Endodermal cell (in vitro differentiated cells): ENCODE data around the gene TLE4. TPM values are rescaled to one million over a fixed set of nuclear protein-coding genes. Genes with fewer than 3 reads are reported as not detected.

ENCODE experiments used
- DNase-seq: peaks from one replicate; pipeline ENCODE4 v3.0.0-alpha.2; 2017
- H3K27ac ChIP-seq: 2 replicates; pipeline ENCODE4 v1.5.1; 2013; ENCODE audit warnings: mild to moderate bottlenecking, low read depth, low read length, moderate library complexity
- H3K27me3 ChIP-seq: 2 replicates; pipeline ENCODE4 v1.6.1; 2013; ENCODE audit warnings: mild to moderate bottlenecking, low read length, moderate library complexity; ENCODE audit not compliant: insufficient read depth, control insufficient read depth, poor library complexity, severe bottlenecking
- H3K36me3 ChIP-seq: 2 replicates; pipeline ENCODE4 v1.7.0; 2013; ENCODE audit warnings: mild to moderate bottlenecking, low read length, moderate library complexity; ENCODE audit not compliant: control insufficient read depth, insufficient read depth
- H3K4me1 ChIP-seq: one replicate; pipeline ENCODE4 v1.7.0; 2013; ENCODE audit warnings: low read length; ENCODE audit not compliant: control insufficient read depth, insufficient read depth
- H3K4me3 ChIP-seq: 2 replicates; pipeline ENCODE4 v1.5.1; 2013; ENCODE audit warnings: mild to moderate bottlenecking, low read length, moderate library complexity
- H3K9ac ChIP-seq: 2 replicates; pipeline ENCODE4 v1.6.1; 2013; ENCODE audit warnings: mild to moderate bottlenecking, low read length, moderate library complexity; ENCODE audit not compliant: poor library complexity, severe bottlenecking; ENCODE audit errors: extremely low read depth
- H3K9me3 ChIP-seq: 2 replicates; pipeline ENCODE4 v1.6.1; 2013; ENCODE audit warnings: mild to moderate bottlenecking, low read length, moderate library complexity; ENCODE audit not compliant: control insufficient read depth
- H3K27ac Mint-ChIP-seq: 2 replicates; pipeline ENCODE4 v1.8.0; 2020; ENCODE audit warnings: mixed read lengths
- H3K27me3 Mint-ChIP-seq: 2 replicates; pipeline ENCODE4 v1.8.0; 2021; ENCODE audit warnings: mild to moderate bottlenecking, mixed read lengths; ENCODE audit not compliant: insufficient read depth
- H3K36me3 Mint-ChIP-seq: 2 replicates; pipeline ENCODE4 v1.8.0; 2020; ENCODE audit warnings: low read depth, mixed read lengths
- H3K4me1 Mint-ChIP-seq: 2 replicates; pipeline ENCODE4 v1.8.0; 2020; ENCODE audit warnings: mixed read lengths
- H3K4me3 Mint-ChIP-seq: 2 replicates; pipeline ENCODE4 v1.8.0; 2020; ENCODE audit warnings: mild to moderate bottlenecking, moderate library complexity, mixed read lengths
- H3K9me3 Mint-ChIP-seq: 2 replicates; pipeline ENCODE4 v1.8.0; 2020; ENCODE audit warnings: mild to moderate bottlenecking, mixed read lengths
- CTCF ChIP-seq: fragments of 200-600 bp; sonication (generic); conservative IDR thresholded peaks from 2 replicates; pipeline ENCODE4 v1.5.0; 2021; ENCODE audit warnings: antibody characterized with exemption, mild to moderate bottlenecking
- WGBS, 2 experiments: methylation state at CpG; one replicate each; pipeline versions ENCODE4 v1.1.5 to v1.1.7; 2013; ENCODE audit warnings: missing lambda C conversion rate in 2 of 2, mixed read lengths in 1 of 2; ENCODE audit not compliant: insufficient coverage in 1 of 2, insufficient read length in 1 of 2; 5-methylcytosine and 5-hydroxymethylcytosine counted together
- total RNA-seq, 2 donors: library from RNA; stranded (reverse); fragmentation: NEBNext Ultra II Directional in 1 of 2; extraction: Animal tissue kit (Norgen Biotek cat#: 25700) in 1 of 2; gene quantifications; 2 replicates in 1 of 2; 3 replicates in 1 of 2; pipeline ENCODE4 v1.2.1, GENCODE V29; 2021

TLE4 gene
- total RNA-seq, 2 donors from 2014 or later: 16.7 to 25.5 TPM

DNA sequence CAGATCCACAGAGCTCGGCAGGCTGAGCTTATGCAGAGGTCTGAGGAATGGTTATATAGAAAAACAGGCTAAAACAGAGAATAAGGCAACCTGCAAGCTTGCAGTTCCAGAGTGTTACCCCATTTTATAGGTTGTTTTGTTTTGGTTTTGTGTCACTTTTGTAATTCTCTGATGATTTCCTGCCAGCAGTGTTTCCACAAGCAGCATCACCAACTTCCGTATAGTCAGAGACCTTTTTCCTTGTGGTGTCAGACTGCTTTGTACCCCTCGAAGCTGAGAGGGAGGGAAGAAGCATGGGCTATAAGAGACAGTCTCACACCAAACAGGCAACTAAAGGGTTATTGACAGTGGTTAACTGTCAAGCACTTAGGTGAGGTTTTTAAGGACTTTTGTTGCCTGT, 61.8 kb downstream of the TLE4 start:
- Mint-ChIP-seq H3K36me3 (no peaks in the 10 kb centered on the region), H3K9me3 (no peaks in the 10 kb centered on the region), H3K4me1 (peaks cover 21% of the 10 kb centered on the region), H3K27me3 (no peaks in the 10 kb centered on the region), H3K27ac (no peak overlapping the region), H3K4me3 (no peak overlapping the region)
- no peak for TF ChIP-seq CTCF
- no peak overlapping the region for H3K27ac ChIP-seq
- H3K4me3 ChIP-seq: no peak overlapping the region
- H3K4me1 ChIP-seq: no peaks in the 10 kb centered on the region
- H3K9ac ChIP-seq: no peak overlapping the region
- H3K27me3 ChIP-seq: no peaks in the 10 kb centered on the region
- 86 to 92% methylated on average over 2 to 3 of the region's 3 CpGs for WGBS, 2 experiments
- no peaks in the 10 kb centered on the region for H3K36me3 ChIP-seq
- no peak for DNase-seq
- no peaks in the 10 kb centered on the region for H3K9me3 ChIP-seq

- H3K9ac ChIP-seq: no peak overlapping the region
- H3K36me3 ChIP-seq: no peaks in the 10 kb centered on the region
- Mint-ChIP-seq H3K27ac (no peak overlapping the region), H3K36me3 (peaks cover 4% of the 10 kb centered on the region), H3K4me3 (no peak overlapping the region), H3K9me3 (no peaks in the 10 kb centered on the region), H3K4me1 (peaks cover 13% of the 10 kb centered on the region), H3K27me3 (no peaks in the 10 kb centered on the region)
- no peaks in the 10 kb centered on the region for H3K27me3 ChIP-seq
- TF ChIP-seq CTCF: no peak
- no peaks in the 10 kb centered on the region for H3K4me1 ChIP-seq
- no peak overlapping the region for H3K4me3 ChIP-seq
- no peaks in the 10 kb centered on the region for H3K9me3 ChIP-seq
- WGBS, 2 experiments: 98 to 100% methylated on average over 1 of the region's 2 CpGs
- DNase-seq: no peak
- H3K27ac ChIP-seq: no peak overlapping the region
Measured at GRCh38 chr9:79637177-79637925, 65.6 kb downstream of the TLE4 start.

DNA sequence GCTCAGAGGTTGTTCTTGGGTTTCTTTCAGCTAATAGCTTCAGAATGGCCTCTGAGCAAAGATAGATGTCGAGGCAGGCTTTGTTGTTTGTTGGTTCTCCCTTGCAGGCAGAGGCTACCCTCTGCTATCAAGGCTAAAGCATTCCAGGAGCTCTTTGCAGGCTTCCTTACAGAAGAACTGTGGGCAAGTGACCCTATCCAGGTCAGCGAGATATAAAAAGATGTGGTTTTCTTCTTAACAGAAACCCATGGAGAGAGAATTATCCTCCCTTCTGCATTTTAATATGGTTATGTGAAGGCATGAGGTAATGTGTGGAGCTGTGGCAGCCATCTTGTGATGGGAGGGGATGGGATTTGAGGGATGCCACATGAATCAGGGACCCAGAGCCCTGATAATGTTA, 67.0 kb downstream of the TLE4 start:
- no peaks in the 10 kb centered on the region for H3K27me3 ChIP-seq
- Mint-ChIP-seq H3K27me3 (no peaks in the 10 kb centered on the region), H3K4me1 (peaks cover 15% of the 10 kb centered on the region), H3K27ac (no peak overlapping the region), H3K4me3 (no peak overlapping the region), H3K9me3 (no peaks in the 10 kb centered on the region), H3K36me3 (peaks cover 9% of the 10 kb centered on the region)
- WGBS, 2 experiments: 88 to 92% methylated on average over 1 to 2 of the region's 2 CpGs
- H3K9ac ChIP-seq: no peak overlapping the region
- no peaks in the 10 kb centered on the region for H3K4me1 ChIP-seq
- H3K36me3 ChIP-seq: no peaks in the 10 kb centered on the region
- no peak overlapping the region for H3K4me3 ChIP-seq
- H3K27ac ChIP-seq: no peak overlapping the region
- no peak for DNase-seq
- peaks cover 5% of the 10 kb centered on the region for H3K9me3 ChIP-seq
- no peak for TF ChIP-seq CTCF
